G401 (cell line): Measurements from ENCODE around the gene CEP83. TPM values are rescaled to one million over a fixed set of nuclear protein-coding genes. Genes with fewer than 3 reads are reported as not detected.
"Not testable (repeated sequence)": the region's sequence is repeated elsewhere in the genome, so short reads cannot be mapped to it uniquely, and the experiment has no call there.

Experiments
- DNase-seq: peaks from one replicate; pipeline ENCODE4 v3.0.0-alpha.2; 2015; ENCODE audit warnings: low spot score
- in situ Hi-C: cut with HindIII; loops from 2 replicates; pipeline ENCODE4 v1.10.0; 2016; ENCODE audit warnings: low sequenced_read_pairs, mixed read lengths
- total RNA-seq: library from RNA; depleted of rRNA; stranded (reverse); fragments of >200 nt; shearing (Covaris generic); gene quantifications from 2 replicates; pipeline ENCODE4 v1.2.3, GENCODE V29; 2014

Gene CEP83
- total RNA-seq, 1 experiment from 2014 or later, result 16.1 TPM

- in situ Hi-C loops, DNase-seq: not testable (repeated sequence)
Observed at GRCh38 chr12:94396014-94396413, 63.7 kb downstream of the CEP83 start.

- in situ Hi-C loops, result no loop called here
- DNase-seq, result no peak
Observed at GRCh38 chr12:94390130-94390485, 69.6 kb downstream of the CEP83 start.

- DNase-seq, in situ Hi-C loops: not testable (repeated sequence)
Observed at GRCh38 chr12:94389482-94390129, 70.1 kb downstream of the CEP83 start.

GRCh38 chr12:94386422-94386821 is 73.2 kb downstream of the CEP83 start:
- DNase-seq, result no peak
- in situ Hi-C loops, result no loop called here

- DNase-seq, result no peak
- in situ Hi-C loops, result no loop called here
Observed at GRCh38 chr12:94384030-94384429, 75.6 kb downstream of the CEP83 start.

GRCh38 chr12:94380507-94380906 is 79.2 kb downstream of the CEP83 start:
- in situ Hi-C loops, result no loop called here

GRCh38 chr12:94379479-94380113 is 80.1 kb downstream of the CEP83 start:
- no peak for DNase-seq
- in situ Hi-C loops, result no loop called here

More at GRCh38 chr12:94380507-94380906, 79.2 kb downstream of the CEP83 start:
- no peak for DNase-seq

GRCh38 chr12:94377599-94377998 is 82.1 kb downstream of the CEP83 start:
- in situ Hi-C loops, result no loop called here

GRCh38 chr12:94374124-94374523 is 85.5 kb downstream of the CEP83 start:
- DNase-seq, result no peak
- in situ Hi-C loops, result no loop called here

More at GRCh38 chr12:94377599-94377998, 82.1 kb downstream of the CEP83 start:
- no peak for DNase-seq

- in situ Hi-C loops, result no loop called here
- no peak for DNase-seq
Observed at GRCh38 chr12:94372461-94372860, 87.2 kb downstream of the CEP83 start.

GRCh38 chr12:94362653-94363052 is 97.0 kb downstream of the CEP83 start:
- no peak for DNase-seq
- in situ Hi-C loops, result no loop called here

- in situ Hi-C loops, result no loop called here
- no peak for DNase-seq
Observed at GRCh38 chr12:94359761-94360160, 99.9 kb downstream of the CEP83 start.

GRCh38 chr12:94353130-94353529 is 106.5 kb downstream of the CEP83 start:
- no peak for DNase-seq
- in situ Hi-C loops, result no loop called here

- in situ Hi-C loops, result no loop called here
- DNase-seq, result no peak
Observed at GRCh38 chr12:94340573-94340972, 119.1 kb downstream of the CEP83 start.

- in situ Hi-C loops, result no loop called here
- no peak for DNase-seq
Observed at GRCh38 chr12:94338006-94338794, 121.5 kb downstream of the CEP83 start.

GRCh38 chr12:94336211-94336925 is 123.3 kb downstream of the CEP83 start:
- no peak for DNase-seq
- in situ Hi-C loops, result no loop called here

GRCh38 chr12:94333396-94333795 is 126.3 kb downstream of the CEP83 start:
- in situ Hi-C loops, result no loop called here
- DNase-seq, result no peak

- peak; percentile 6 for DNase-seq
- in situ Hi-C loops, result no loop called here
Observed at GRCh38 chr12:94329366-94329765, 130.3 kb downstream of the CEP83 start.

GRCh38 chr12:94327809-94328208 is 131.9 kb downstream of the CEP83 start:
- in situ Hi-C loops, result no loop called here
- DNase-seq, result no peak

- in situ Hi-C loops, result no loop called here
- DNase-seq, result no peak
Observed at GRCh38 chr12:94326727-94327126, 132.9 kb downstream of the CEP83 start.
